ENCODE results near the gene KANK3. TPM values are rescaled to one million over a fixed set of nuclear protein-coding genes. Genes with fewer than 3 reads are reported as not detected.

KANK3 gene
- total and polyA plus RNA-seq, 9 of the 15 experiments (the other 6 are each of a cell fraction or from before 2014, with no cell fraction given), result 0.03 to 0.40 (median 0.08) TPM; not detected in 6

DNA sequence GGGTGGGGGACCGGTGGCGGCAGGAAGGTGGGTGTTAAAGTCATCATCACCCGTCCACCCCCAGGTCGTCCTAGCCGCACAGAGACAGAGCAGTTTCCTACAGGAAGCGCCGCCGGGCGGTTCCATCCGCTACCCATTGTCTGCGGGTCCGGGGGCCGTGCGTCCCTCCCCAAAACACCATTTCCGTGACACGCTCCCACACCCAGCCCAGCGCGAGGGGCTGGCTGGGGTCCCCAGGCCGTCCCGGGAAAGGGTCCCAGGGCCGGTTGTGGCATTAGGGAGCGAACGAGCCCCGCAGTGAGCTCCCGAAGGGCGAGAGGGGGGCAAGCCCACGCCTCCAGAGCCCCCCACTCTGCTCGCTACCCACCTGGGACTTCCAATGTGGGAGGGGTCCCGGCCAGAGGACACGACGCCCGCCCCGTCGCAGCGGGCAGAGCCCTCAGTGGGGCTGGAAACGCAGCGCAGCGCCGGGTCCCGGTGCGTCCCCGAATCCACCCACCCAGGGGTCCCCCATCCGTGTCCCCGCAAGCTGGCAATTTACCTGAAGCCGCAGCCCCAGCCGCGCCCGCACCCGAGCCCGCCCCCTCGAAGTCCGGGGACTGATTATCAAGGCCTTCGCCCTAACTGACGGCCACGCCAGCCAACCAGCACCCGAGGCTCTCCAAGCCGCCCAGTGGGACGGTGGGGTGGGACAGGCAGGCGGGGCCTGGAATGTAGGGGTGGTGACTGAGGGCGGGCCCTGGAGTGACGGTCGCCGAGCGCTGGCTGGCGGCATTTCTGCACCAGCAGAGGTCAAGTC is at the start of gene KANK3 (continued):
- TF ChIP-seq, protein P1, sequence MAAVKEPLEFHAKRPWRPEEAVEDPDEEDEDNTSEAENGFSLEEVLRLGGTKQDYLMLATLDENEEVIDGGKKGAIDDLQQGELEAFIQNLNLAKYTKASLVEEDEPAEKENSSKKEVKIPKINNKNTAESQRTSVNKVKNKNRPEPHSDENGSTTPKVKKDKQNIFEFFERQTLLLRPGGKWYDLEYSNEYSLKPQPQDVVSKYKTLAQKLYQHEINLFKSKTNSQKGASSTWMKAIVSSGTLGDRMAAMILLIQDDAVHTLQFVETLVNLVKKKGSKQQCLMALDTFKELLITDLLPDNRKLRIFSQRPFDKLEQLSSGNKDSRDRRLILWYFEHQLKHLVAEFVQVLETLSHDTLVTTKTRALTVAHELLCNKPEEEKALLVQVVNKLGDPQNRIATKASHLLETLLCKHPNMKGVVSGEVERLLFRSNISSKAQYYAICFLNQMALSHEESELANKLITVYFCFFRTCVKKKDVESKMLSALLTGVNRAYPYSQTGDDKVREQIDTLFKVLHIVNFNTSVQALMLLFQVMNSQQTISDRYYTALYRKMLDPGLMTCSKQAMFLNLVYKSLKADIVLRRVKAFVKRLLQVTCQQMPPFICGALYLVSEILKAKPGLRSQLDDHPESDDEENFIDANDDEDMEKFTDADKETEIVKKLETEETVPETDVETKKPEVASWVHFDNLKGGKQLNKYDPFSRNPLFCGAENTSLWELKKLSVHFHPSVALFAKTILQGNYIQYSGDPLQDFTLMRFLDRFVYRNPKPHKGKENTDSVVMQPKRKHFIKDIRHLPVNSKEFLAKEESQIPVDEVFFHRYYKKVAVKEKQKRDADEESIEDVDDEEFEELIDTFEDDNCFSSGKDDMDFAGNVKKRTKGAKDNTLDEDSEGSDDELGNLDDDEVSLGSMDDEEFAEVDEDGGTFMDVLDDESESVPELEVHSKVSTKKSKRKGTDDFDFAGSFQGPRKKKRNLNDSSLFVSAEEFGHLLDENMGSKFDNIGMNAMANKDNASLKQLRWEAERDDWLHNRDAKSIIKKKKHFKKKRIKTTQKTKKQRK (IDR thresholded peaks at IDR 0.05; ENCODE audit: borderline replicate concordance, low read depth, low read length), result peak; percentile 52; the same call in 1 of the 2 replicates
- no peak for TF ChIP-seq MYC (IDR thresholded peaks at IDR 0.05; ENCODE audit: low read depth, low read length)
- TF ChIP-seq MYC (CRISPR knock-in tag; IDR thresholded peaks at IDR 0.05; ENCODE audit: borderline replicate concordance, low read depth), result 0 out of 2 replicates have a peak, but pooled peaks have one; percentile 27
- TF ChIP-seq TEAD1 (CRISPR knock-in tag; IDR thresholded peaks at IDR 0.05), result peak; percentile 86 to 99
- TF ChIP-seq MTA3 (IDR thresholded peaks at IDR 0.05; ENCODE audit: borderline replicate concordance), result peak; percentile 44; the same call in 1 of the 2 replicates
- TF ChIP-seq NRF1 (conservative IDR thresholded peaks at IDR 0.05 in 1 of 2, IDR thresholded peaks at IDR 0.05 in 1 of 2), result peak; percentile 46 to 49
- TF ChIP-seq, protein P2, sequence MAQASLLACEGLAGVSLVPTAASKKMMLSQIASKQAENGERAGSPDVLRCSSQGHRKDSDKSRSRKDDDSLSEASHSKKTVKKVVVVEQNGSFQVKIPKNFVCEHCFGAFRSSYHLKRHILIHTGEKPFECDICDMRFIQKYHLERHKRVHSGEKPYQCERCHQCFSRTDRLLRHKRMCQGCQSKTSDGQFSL (CRISPR knock-in tag; IDR thresholded peaks at IDR 0.05), result peak; percentile 64; the same call in 1 of the 2 replicates
- TF ChIP-seq, protein P2 (tag; IDR thresholded peaks at IDR 0.05), result no peak
- no peak for TF ChIP-seq HNRNPK (IDR thresholded peaks at IDR 0.05; ENCODE audit: low read depth, low read length, poor library complexity, severe bottlenecking)
- peak in 1 of 2 experiments; percentile 58; a peak in 2 of 4 replicates for TF ChIP-seq MAZ (CRISPR knock-in tag; conservative IDR thresholded peaks at IDR 0.05 in 1 of 2, IDR thresholded peaks at IDR 0.05 in 1 of 2)
- peak; percentile 80 for TF ChIP-seq NFIC (IDR thresholded peaks at IDR 0.05)
- TF ChIP-seq EGR1 (conservative IDR thresholded peaks at IDR 0.05), result peak; percentile 72
- peak; percentile 96 for TF ChIP-seq FOS (IDR thresholded peaks at IDR 0.05; ENCODE audit: extremely low read depth, insufficient read length)
- no peak for TF ChIP-seq SIN3B (IDR thresholded peaks at IDR 0.05; ENCODE audit: low read depth)
- no peak for TF ChIP-seq ZKSCAN1 (IDR thresholded peaks at IDR 0.05; ENCODE audit: low read depth, low read length)
- TF ChIP-seq SNIP1 (IDR thresholded peaks at IDR 0.05; ENCODE audit: low read depth), result no peak
- peak; percentile 99 for TF ChIP-seq RBM25 (IDR thresholded peaks at IDR 0.05; ENCODE audit: low read depth, low read length, severe bottlenecking)
- no peak for TF ChIP-seq CREB1 (IDR thresholded peaks at IDR 0.05)
- peak; percentile 58; the same call in 1 of the 2 replicates for TF ChIP-seq CREB1 (CRISPR knock-in tag; IDR thresholded peaks at IDR 0.05)
- TF ChIP-seq, protein P3, sequence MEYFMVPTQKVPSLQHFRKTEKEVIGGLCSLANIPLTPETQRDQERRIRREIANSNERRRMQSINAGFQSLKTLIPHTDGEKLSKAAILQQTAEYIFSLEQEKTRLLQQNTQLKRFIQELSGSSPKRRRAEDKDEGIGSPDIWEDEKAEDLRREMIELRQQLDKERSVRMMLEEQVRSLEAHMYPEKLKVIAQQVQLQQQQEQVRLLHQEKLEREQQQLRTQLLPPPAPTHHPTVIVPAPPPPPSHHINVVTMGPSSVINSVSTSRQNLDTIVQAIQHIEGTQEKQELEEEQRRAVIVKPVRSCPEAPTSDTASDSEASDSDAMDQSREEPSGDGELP (CRISPR knock-in tag; IDR thresholded peaks at IDR 0.05; ENCODE audit: borderline replicate concordance), result peak; percentile 65; the same call in 1 of the 2 replicates
- TF ChIP-seq XRCC4 (IDR thresholded peaks at IDR 0.05; ENCODE audit: extremely low read depth, insufficient read depth, insufficient read length), result no peak
- TF ChIP-seq PHF8 (IDR thresholded peaks at IDR 0.05; ENCODE audit: borderline replicate concordance, low read length), result peak; percentile 19; the same call in 1 of the 2 replicates
- peak; percentile 97 for TF ChIP-seq MBD2 (IDR thresholded peaks at IDR 0.05; ENCODE audit: borderline replicate concordance, low read depth)

All from K562 (cell line).